Thymus (tissue), 11 donors: ENCODE data around the gene PIK3R6. TPM values are rescaled to one million over a fixed set of nuclear protein-coding genes. Genes with fewer than 3 reads are reported as not detected.
"Not testable (repeated sequence)": the region's sequence is repeated elsewhere in the genome, so short reads cannot be mapped to it uniquely, and the experiment has no call there.

ENCODE experiments used
- DNase-seq, 9 donors: peaks; one replicate each; pipeline ENCODE4 v3.0.0-alpha.2; 2013; ENCODE audit warnings: low spot score in 9 of 9, low read depth in 6 of 9, missing footprints in 1 of 9
- H3K27ac ChIP-seq, 2 donors: one replicate each; pipeline ENCODE4 v1.5.1; 2013; ENCODE audit warnings: control low read depth in 1 of 2, low read depth in 1 of 2, low read length in 1 of 2, mild to moderate bottlenecking in 1 of 2, moderate library complexity in 1 of 2
- H3K27me3 ChIP-seq, 2 donors: one replicate each; pipeline ENCODE4 v1.5.1; 2013; ENCODE audit warnings: low read length in 1 of 2; ENCODE audit not compliant: control insufficient read depth in 2 of 2, insufficient read depth in 1 of 2
- H3K36me3 ChIP-seq, 2 donors: one replicate each; pipeline ENCODE4 v1.5.1; 2013; ENCODE audit warnings: low read length in 1 of 2, mild to moderate bottlenecking in 1 of 2, moderate library complexity in 1 of 2; ENCODE audit not compliant: control insufficient read depth in 2 of 2, insufficient read depth in 2 of 2
- H3K4me1 ChIP-seq, 2 donors: one replicate each; pipeline ENCODE4 v1.5.1; 2013; ENCODE audit warnings: low read length in 2 of 2; ENCODE audit not compliant: control insufficient read depth in 2 of 2, insufficient read depth in 2 of 2
- H3K4me3 ChIP-seq, 2 donors: one replicate each; pipeline ENCODE4 v1.5.1; 2013; ENCODE audit warnings: low read length in 2 of 2, control low read depth in 1 of 2, mild to moderate bottlenecking in 1 of 2
- H3K9me3 ChIP-seq, 2 donors: one replicate each; pipeline ENCODE4 v1.5.1; 2013; ENCODE audit warnings: low read length in 1 of 2, mild to moderate bottlenecking in 1 of 2; ENCODE audit not compliant: control insufficient read depth in 2 of 2, insufficient read depth in 1 of 2
- WGBS: extraction: QIAGEN DNeasy Blood & Tissue Kit; methylation state at CpG from one replicate; pipeline ENCODE4 v1.1.7; 2013; 5-methylcytosine and 5-hydroxymethylcytosine counted together
- polyA plus RNA-seq: library from polyadenylated mRNA; stranded (reverse); fragments of 200-250 nt; gene quantifications from one replicate; pipeline ENCODE4 v1.2.3, GENCODE V29; 2013
- total RNA-seq: library from RNA; stranded (reverse); fragments of 120-200 nt; gene quantifications from one replicate; pipeline ENCODE4 v1.2.4, GENCODE V29; 2013
- donor health status: healthy.

Gene PIK3R6
- total and polyA plus RNA-seq, 2 donors: 1.9 to 2.1 TPM

GRCh38 chr17:8818654-8819330 is 48.7 kb downstream of the PIK3R6 start:
- no peaks in the 10 kb centered on the region for H3K4me1 ChIP-seq
- no peaks in the 10 kb centered on the region for H3K27me3 ChIP-seq
- H3K36me3 ChIP-seq: no peaks in the 10 kb centered on the region
- 94% methylated on average over 3 of the region's 3 CpGs for WGBS
- no peak for DNase-seq
- H3K27ac ChIP-seq: no peak overlapping the region
- H3K4me3 ChIP-seq: no peak overlapping the region
- peaks cover 0 to 3% of the 10 kb centered on the region in 2 donors for H3K9me3 ChIP-seq

DNA sequence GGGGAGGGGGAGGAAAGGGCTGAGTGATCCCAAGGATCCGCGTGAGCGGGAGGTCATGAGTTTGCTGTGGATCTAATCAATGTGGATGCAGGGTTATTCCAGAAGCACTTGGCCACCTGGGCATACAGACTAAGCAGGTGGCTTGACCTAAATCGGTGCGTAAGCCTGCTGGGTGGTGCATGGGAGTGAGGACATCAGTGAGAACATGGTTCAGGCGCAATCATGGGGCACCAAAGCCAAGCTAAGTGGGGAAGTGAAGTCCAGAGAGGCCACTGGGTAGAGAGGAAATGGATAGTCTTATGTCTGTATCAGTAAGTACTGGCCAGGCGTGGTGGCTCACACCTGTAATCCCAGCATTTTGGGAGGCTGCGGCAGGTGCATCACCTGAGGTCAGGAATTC is 49.4 kb downstream of the PIK3R6 start:
- Histone ChIP-seq H3K4me1 (no peaks in the 10 kb centered on the region), H3K9me3 (no peaks in the 10 kb centered on the region), H3K36me3 (no peaks in the 10 kb centered on the region), H3K27me3 (no peaks in the 10 kb centered on the region), H3K27ac (no peak overlapping the region), H3K4me3 (no peak overlapping the region)
- no peak for DNase-seq
- 97% methylated on average over 8 of the region's 8 CpGs for WGBS

GRCh38 chr17:8806926-8807550 is 60.4 kb downstream of the PIK3R6 start:
- H3K4me1 ChIP-seq: no peaks in the 10 kb centered on the region
- no peak overlapping the region for H3K27ac ChIP-seq
- no peak overlapping the region for H3K4me3 ChIP-seq
- no peaks in the 10 kb centered on the region for H3K27me3 ChIP-seq
- peaks cover 1 to 6% of the 10 kb centered on the region in 2 donors for H3K9me3 ChIP-seq
- DNase-seq: peak in 1 of 9 donors; percentile 45
- H3K36me3 ChIP-seq: no peaks in the 10 kb centered on the region
- 86% methylated on average over 4 of the region's 4 CpGs for WGBS

DNA sequence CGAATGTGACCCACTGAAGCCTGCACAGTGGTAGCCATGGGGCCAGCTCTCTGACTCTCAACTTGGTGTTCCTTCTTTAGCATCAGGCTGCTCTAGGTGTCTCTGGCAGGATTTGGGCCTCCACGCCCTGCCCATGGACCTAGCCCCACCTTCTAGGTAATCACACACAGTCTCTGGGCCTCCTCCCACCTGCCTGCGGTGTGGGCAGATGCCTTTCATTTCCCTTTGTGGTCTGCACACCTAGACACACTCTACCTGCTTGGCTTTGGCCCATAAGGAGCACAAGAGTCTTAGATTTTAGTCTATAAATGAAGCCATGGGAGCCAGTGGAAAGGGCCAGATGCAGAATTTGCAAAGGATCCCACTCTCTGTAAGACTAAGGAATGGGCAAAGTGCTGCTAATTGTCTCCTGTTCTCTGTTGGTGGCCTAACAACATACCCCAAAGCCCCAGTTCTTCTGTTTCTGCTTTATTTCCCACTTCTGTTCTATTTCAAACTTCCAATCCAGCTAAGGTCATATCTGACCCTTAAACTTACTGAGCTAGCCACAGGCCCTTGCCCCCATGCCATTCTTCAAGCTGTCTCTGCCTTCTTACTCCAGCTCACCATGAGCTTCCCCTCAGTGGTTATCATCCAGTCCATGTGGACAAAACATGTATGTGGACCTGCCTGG is 61.1 kb downstream of the PIK3R6 start:
- peak overlapping the region in 1 of 2 donors; percentile 15 for H3K27ac ChIP-seq
- no peak overlapping the region for H3K4me3 ChIP-seq
- H3K4me1 ChIP-seq: no peaks in the 10 kb centered on the region
- no peaks in the 10 kb centered on the region for H3K27me3 ChIP-seq
- DNase-seq: no peak
- H3K9me3 ChIP-seq: peaks cover 1 to 6% of the 10 kb centered on the region in 2 donors
- H3K36me3 ChIP-seq: no peaks in the 10 kb centered on the region
- WGBS: 93% methylated on average over 3 of the region's 3 CpGs

GRCh38 chr17:8805396-8805795 is 62.1 kb downstream of the PIK3R6 start:
- not testable (repeated sequence) for H3K9me3 ChIP-seq, H3K36me3 ChIP-seq, H3K27me3 ChIP-seq, DNase-seq, H3K4me3 ChIP-seq, H3K4me1 ChIP-seq, H3K27ac ChIP-seq
- 96% methylated on average over 10 of the region's 10 CpGs for WGBS

DNA sequence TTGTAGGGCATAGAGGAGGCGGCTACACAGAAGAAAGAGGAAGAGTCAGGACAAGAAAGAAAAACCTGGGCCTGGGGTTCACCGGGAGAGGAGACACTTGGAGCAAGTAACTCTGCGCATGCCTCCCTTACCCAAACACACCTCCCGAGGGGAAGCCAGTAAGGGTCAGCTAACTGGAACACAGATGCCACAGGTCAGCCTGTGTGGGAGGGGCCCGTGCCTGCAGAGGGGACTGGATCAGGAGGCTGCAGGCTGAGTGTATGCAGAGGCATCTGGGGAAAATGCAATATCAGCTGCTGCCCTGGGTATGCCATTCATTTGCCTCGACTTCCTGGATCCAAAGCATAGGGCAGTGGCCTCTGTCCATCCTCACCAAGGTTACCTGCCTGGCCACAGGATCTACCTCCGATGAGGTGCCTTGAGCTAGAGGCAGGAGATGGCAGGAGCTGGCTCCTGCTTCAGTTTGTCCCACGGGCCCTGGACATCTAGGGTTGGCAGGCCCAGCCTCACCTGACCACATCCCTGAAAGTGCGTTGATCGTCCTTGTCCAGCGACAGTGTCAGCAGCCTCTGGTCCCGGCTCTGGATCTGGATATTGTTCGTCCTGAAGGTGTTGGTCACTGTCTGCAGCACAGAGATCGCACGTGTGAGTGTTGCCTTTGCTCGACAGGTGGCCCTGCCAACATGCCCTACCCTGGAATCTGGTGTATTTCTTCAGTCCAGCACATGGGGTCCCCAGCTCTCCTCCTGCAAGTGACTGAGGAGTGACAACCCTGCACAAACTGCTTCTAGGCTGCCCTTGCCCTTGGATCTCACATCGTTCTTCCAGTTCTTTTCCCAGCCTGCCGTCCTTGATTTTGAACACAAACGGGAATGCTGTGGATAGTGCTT is 63.7 kb downstream of the PIK3R6 start:
- H3K9me3 ChIP-seq: no peaks in the 10 kb centered on the region
- no peak overlapping the region for H3K4me3 ChIP-seq
- H3K27ac ChIP-seq: no peak overlapping the region
- no peaks in the 10 kb centered on the region for H3K36me3 ChIP-seq
- H3K4me1 ChIP-seq: no peaks in the 10 kb centered on the region
- WGBS: 97% methylated on average over 19 of the region's 19 CpGs
- DNase-seq: peak in 1 of 9 donors; percentile 22
- H3K27me3 ChIP-seq: no peaks in the 10 kb centered on the region

GRCh38 chr17:8801135-8801840 is 66.2 kb downstream of the PIK3R6 start:
- Histone ChIP-seq H3K4me3 (no peak overlapping the region), H3K4me1 (no peaks in the 10 kb centered on the region), H3K36me3 (no peaks in the 10 kb centered on the region), H3K9me3 (no peaks in the 10 kb centered on the region), H3K27me3 (peaks cover 0 to 3% of the 10 kb centered on the region in 2 donors), H3K27ac (no peak overlapping the region)
- no peak for DNase-seq
- WGBS: 96% methylated on average over 6 of the region's 6 CpGs

DNA sequence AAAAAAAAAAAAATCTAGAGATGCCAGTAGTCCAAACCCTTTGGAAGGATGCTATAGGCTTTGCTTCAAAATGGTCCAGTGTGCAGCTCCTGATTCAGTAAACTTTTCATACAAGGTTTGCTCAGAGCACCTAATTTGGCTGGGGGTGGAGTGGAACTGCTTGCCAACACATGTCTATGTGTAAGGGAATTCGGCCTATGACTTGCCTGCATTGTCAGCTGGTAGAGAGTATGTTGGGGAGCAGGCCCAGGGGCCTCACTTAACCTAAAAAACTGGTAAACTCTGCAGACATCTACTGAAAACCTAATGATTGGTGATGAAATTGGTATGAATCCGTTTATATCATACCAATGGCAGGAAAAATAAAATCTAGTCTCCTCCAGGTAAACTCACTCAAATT is 66.8 kb downstream of the PIK3R6 start:
- Histone ChIP-seq H3K4me1 (no peaks in the 10 kb centered on the region), H3K36me3 (no peaks in the 10 kb centered on the region), H3K27me3 (peaks cover 0 to 3% of the 10 kb centered on the region in 2 donors), H3K27ac (no peak overlapping the region), H3K9me3 (no peaks in the 10 kb centered on the region), H3K4me3 (no peak overlapping the region)
- no peak for DNase-seq
- 95% methylated on average over 2 of the region's 2 CpGs for WGBS
